Endodermal cell (in vitro differentiated cells): ENCODE data around the gene ANKRD30BL. TPM values are rescaled to one million over a fixed set of nuclear protein-coding genes. Genes with fewer than 3 reads are reported as not detected.
"Not testable (repeated sequence)": the region's sequence is repeated elsewhere in the genome, so short reads cannot be mapped to it uniquely, and the experiment has no call there.

ENCODE experiments used
- DNase-seq: peaks from one replicate; pipeline ENCODE4 v3.0.0-alpha.2; 2017
- H3K27ac ChIP-seq: 2 replicates; pipeline ENCODE4 v1.5.1; 2013; ENCODE audit warnings: mild to moderate bottlenecking, low read depth, low read length, moderate library complexity
- H3K27me3 ChIP-seq: 2 replicates; pipeline ENCODE4 v1.6.1; 2013; ENCODE audit warnings: mild to moderate bottlenecking, low read length, moderate library complexity; ENCODE audit not compliant: insufficient read depth, control insufficient read depth, poor library complexity, severe bottlenecking
- H3K36me3 ChIP-seq: 2 replicates; pipeline ENCODE4 v1.7.0; 2013; ENCODE audit warnings: mild to moderate bottlenecking, low read length, moderate library complexity; ENCODE audit not compliant: control insufficient read depth, insufficient read depth
- H3K4me1 ChIP-seq: one replicate; pipeline ENCODE4 v1.7.0; 2013; ENCODE audit warnings: low read length; ENCODE audit not compliant: control insufficient read depth, insufficient read depth
- H3K4me3 ChIP-seq: 2 replicates; pipeline ENCODE4 v1.5.1; 2013; ENCODE audit warnings: mild to moderate bottlenecking, low read length, moderate library complexity
- H3K9ac ChIP-seq: 2 replicates; pipeline ENCODE4 v1.6.1; 2013; ENCODE audit warnings: mild to moderate bottlenecking, low read length, moderate library complexity; ENCODE audit not compliant: poor library complexity, severe bottlenecking; ENCODE audit errors: extremely low read depth
- H3K9me3 ChIP-seq: 2 replicates; pipeline ENCODE4 v1.6.1; 2013; ENCODE audit warnings: mild to moderate bottlenecking, low read length, moderate library complexity; ENCODE audit not compliant: control insufficient read depth
- H3K27ac Mint-ChIP-seq: 2 replicates; pipeline ENCODE4 v1.8.0; 2020; ENCODE audit warnings: mixed read lengths
- H3K27me3 Mint-ChIP-seq: 2 replicates; pipeline ENCODE4 v1.8.0; 2021; ENCODE audit warnings: mild to moderate bottlenecking, mixed read lengths; ENCODE audit not compliant: insufficient read depth
- H3K36me3 Mint-ChIP-seq: 2 replicates; pipeline ENCODE4 v1.8.0; 2020; ENCODE audit warnings: low read depth, mixed read lengths
- H3K4me1 Mint-ChIP-seq: 2 replicates; pipeline ENCODE4 v1.8.0; 2020; ENCODE audit warnings: mixed read lengths
- H3K4me3 Mint-ChIP-seq: 2 replicates; pipeline ENCODE4 v1.8.0; 2020; ENCODE audit warnings: mild to moderate bottlenecking, moderate library complexity, mixed read lengths
- H3K9me3 Mint-ChIP-seq: 2 replicates; pipeline ENCODE4 v1.8.0; 2020; ENCODE audit warnings: mild to moderate bottlenecking, mixed read lengths
- WGBS, 2 experiments: methylation state at CpG; one replicate each; pipeline versions ENCODE4 v1.1.5 to v1.1.7; 2013; ENCODE audit warnings: missing lambda C conversion rate in 2 of 2, mixed read lengths in 1 of 2; ENCODE audit not compliant: insufficient coverage in 1 of 2, insufficient read length in 1 of 2; 5-methylcytosine and 5-hydroxymethylcytosine counted together
- long read RNA-seq, 4 experiments: library from polyadenylated mRNA in 2 of 4; library from RNA in 1 of 4; library from capped mRNA in 1 of 4; stranded (forward) in 3 of 4; unstranded in 1 of 4; transcript quantifications; one replicate each; pipeline ENCODE4 v2.0.0, GENCODE V29; 2020 to 2021; ENCODE audit warnings: inconsistent platforms in 1 of 4
- polyA plus RNA-seq, 2 experiments: library from polyadenylated mRNA; stranded (reverse); fragments of 50-300 nt; gene quantifications; one replicate each; pipeline ENCODE4 v1.2.3, GENCODE V29; 2013
- total RNA-seq, 2 donors: library from RNA; stranded (reverse); fragmentation: NEBNext Ultra II Directional in 1 of 2; extraction: Animal tissue kit (Norgen Biotek cat#: 25700) in 1 of 2; gene quantifications; 2 replicates in 1 of 2; 3 replicates in 1 of 2; pipeline ENCODE4 v1.2.1, GENCODE V29; 2021

ANKRD30BL gene
- total RNA-seq, result under 1 TPM in 1 of 2 donors, not detected in 1; 0.73 TPM
- polyA plus RNA-seq (2013, experiment 1 of 2), result not detected
- polyA plus RNA-seq (2013, experiment 2 of 2), result not detected
- long read RNA-seq, experiment 1, result 0 reads
- long read RNA-seq, experiment 2, result 0 reads
- long read RNA-seq, experiment 3, result 0 reads
- long read RNA-seq, experiment 4, result 0 reads

GRCh38 chr2:132161161-132162124 lies at the start of gene ANKRD30BL:
Gene ANKRD30BL (minus strand): TSS chr2:132161952. CDS start chr2:132161705, 247 bp downstream.
- 93 to 96% methylated on average over 20 to 45 of the region's 48 CpGs for WGBS, 2 experiments
- H3K9me3 Mint-ChIP-seq, H3K36me3 Mint-ChIP-seq: not testable (repeated sequence)

GRCh38 chr2:132202866-132203265 lies 41.1 kb upstream of the ANKRD30BL start:
- not testable (repeated sequence) for H3K36me3 Mint-ChIP-seq, H3K27me3 ChIP-seq, H3K4me3 Mint-ChIP-seq, H3K9ac ChIP-seq, H3K27me3 Mint-ChIP-seq, H3K27ac Mint-ChIP-seq, H3K27ac ChIP-seq, H3K4me1 ChIP-seq, H3K4me3 ChIP-seq, H3K9me3 ChIP-seq, H3K9me3 Mint-ChIP-seq, H3K4me1 Mint-ChIP-seq, DNase-seq, H3K36me3 ChIP-seq
- WGBS, 2 experiments, result no CpG with 5 or more reads among the region's 2 CpGs

More at GRCh38 chr2:132161161-132162124, at the start of gene ANKRD30BL:
- not testable (repeated sequence) for H3K4me1 Mint-ChIP-seq, H3K4me3 ChIP-seq, DNase-seq, H3K9me3 ChIP-seq, H3K27ac ChIP-seq, H3K27ac Mint-ChIP-seq, H3K4me3 Mint-ChIP-seq, H3K4me1 ChIP-seq, H3K36me3 ChIP-seq, H3K9ac ChIP-seq, H3K27me3 ChIP-seq, H3K27me3 Mint-ChIP-seq

GRCh38 chr2:132192854-132193253 lies 31.1 kb upstream of the ANKRD30BL start:
- H3K4me3 ChIP-seq, H3K36me3 ChIP-seq, H3K4me1 Mint-ChIP-seq, H3K27me3 ChIP-seq, H3K27me3 Mint-ChIP-seq, H3K9me3 ChIP-seq, H3K36me3 Mint-ChIP-seq, H3K9ac ChIP-seq, H3K4me1 ChIP-seq, H3K27ac ChIP-seq, H3K4me3 Mint-ChIP-seq, H3K9me3 Mint-ChIP-seq, H3K27ac Mint-ChIP-seq, DNase-seq: not testable (repeated sequence)
- 87 to 100% methylated on average over 1 to 4 of the region's 5 CpGs for WGBS, 2 experiments

GRCh38 chr2:132167100-132167499 lies 5.3 kb upstream of the ANKRD30BL start:
- H3K4me3 ChIP-seq, H3K27me3 ChIP-seq, H3K36me3 Mint-ChIP-seq, H3K9ac ChIP-seq, H3K36me3 ChIP-seq, H3K27ac Mint-ChIP-seq, H3K27me3 Mint-ChIP-seq, H3K9me3 ChIP-seq, H3K27ac ChIP-seq, H3K4me1 Mint-ChIP-seq, H3K4me3 Mint-ChIP-seq, DNase-seq, H3K9me3 Mint-ChIP-seq, H3K4me1 ChIP-seq: not testable (repeated sequence)
- no CpG with 5 or more reads among the region's 1 CpG for WGBS, 2 experiments

GRCh38 chr2:132162125-132162660 lies 441 bp upstream of the ANKRD30BL start:
- H3K27ac ChIP-seq, H3K9me3 Mint-ChIP-seq, H3K9ac ChIP-seq, DNase-seq, H3K36me3 ChIP-seq, H3K27me3 ChIP-seq, H3K4me1 ChIP-seq, H3K27ac Mint-ChIP-seq, H3K36me3 Mint-ChIP-seq, H3K9me3 ChIP-seq, H3K4me1 Mint-ChIP-seq, H3K27me3 Mint-ChIP-seq, H3K4me3 Mint-ChIP-seq, H3K4me3 ChIP-seq: not testable (repeated sequence)
- WGBS, 2 experiments, result 96 to 99% methylated on average over 14 to 33 of the region's 33 CpGs
